Spleen (tissue), 13 donors: ENCODE data around the gene A4GALT. TPM values are rescaled to one million over a fixed set of nuclear protein-coding genes. Genes with fewer than 3 reads are reported as not detected.

Experiments
- DNase-seq: peaks from one replicate; pipeline ENCODE4 v3.0.0-alpha.2; 2020
- H3K27ac ChIP-seq, 8 donors: fragments of 200-600 bp; sonication (generic) in 7 of 8; 1 replicate in 4 of 8; 2 replicates in 4 of 8; pipeline versions ENCODE4 v1.5.0 to v1.8.0; 2016 to 2021; ENCODE audit warnings: inconsistent platforms in 4 of 8, mild to moderate bottlenecking in 4 of 8, moderate library complexity in 1 of 8
- H3K27me3 ChIP-seq, 7 donors: fragments of 200-600 bp; sonication (generic) in 6 of 7; replicated peaks in 1 of 7; 1 replicate in 4 of 7; 2 replicates in 3 of 7; pipeline versions ENCODE4 v1.5.0 to v1.8.0; 2016 to 2021; ENCODE audit warnings: inconsistent platforms in 3 of 7, mild to moderate bottlenecking in 1 of 7
- H3K36me3 ChIP-seq, 6 donors: fragments of 200-600 bp; sonication (generic) in 5 of 6; 1 replicate in 4 of 6; 2 replicates in 2 of 6; pipeline versions ENCODE4 v1.5.0 to v1.8.0; 2016 to 2021; ENCODE audit warnings: inconsistent platforms in 2 of 6
- H3K4me1 ChIP-seq, 6 donors: fragments of 200-600 bp; sonication (generic) in 5 of 6; 1 replicate in 3 of 6; 2 replicates in 3 of 6; pipeline versions ENCODE4 v1.5.0 to v1.8.0; 2016 to 2021; ENCODE audit warnings: inconsistent platforms in 3 of 6
- H3K4me3 ChIP-seq, 8 donors: fragments of 200-600 bp; sonication (generic) in 7 of 8; 1 replicate in 4 of 8; 2 replicates in 4 of 8; pipeline versions ENCODE4 v1.5.0 to v1.8.0; 2016 to 2021; ENCODE audit warnings: inconsistent platforms in 4 of 8, mild to moderate bottlenecking in 4 of 8, moderate library complexity in 2 of 8
- H3K9me3 ChIP-seq, 8 donors: fragments of 200-600 bp; sonication (generic) in 7 of 8; 1 replicate in 4 of 8; 2 replicates in 4 of 8; pipeline versions ENCODE4 v1.5.0 to v1.8.0; 2016 to 2021; ENCODE audit warnings: inconsistent platforms in 4 of 8
- CTCF ChIP-seq, 11 experiments: fragments of 200-600 bp in 7 of 11; fragments of 450-650 bp in 4 of 11; sonication (generic) in 4 of 11; IDR thresholded peaks in 8 of 11; conservative IDR thresholded peaks in 3 of 11; 1 replicate in 7 of 11; 2 replicates in 4 of 11; pipeline versions ENCODE4 v1.4.0 to v1.8.0; 2016 to 2021; ENCODE audit warnings: antibody characterized with exemption in 11 of 11, inconsistent platforms in 4 of 11, mild to moderate bottlenecking in 1 of 11
- POLR2A ChIP-seq, 3 donors: fragments of 450-650 bp; IDR thresholded peaks; one replicate each; pipeline ENCODE4 v1.5.1; 2017; ENCODE audit warnings: antibody characterized with exemption in 3 of 3, mild to moderate bottlenecking in 1 of 3
- POLR2AphosphoS5 ChIP-seq, 3 donors: sonication (generic); formaldehyde crosslinking; IDR thresholded peaks; one replicate each; pipeline ENCODE4 v1.5.1; 2017; ENCODE audit warnings: antibody characterized with exemption in 3 of 3
- WGBS, 5 donors: extraction: QIAGEN DNeasy Blood & Tissue Kit in 3 of 5; methylation state at CpG; one replicate each; pipeline versions ENCODE4 v1.1.5 to v1.1.7; 2013 to 2018; 5-methylcytosine and 5-hydroxymethylcytosine counted together
- intact Hi-C: fragments of 100-400 bp; cut with DNase I; formaldehyde crosslinking; loops from one replicate; pipeline ENCODE4 v1.15.0; 2023; ENCODE audit warnings: low total_unique reads
- long read RNA-seq, 2 donors: transcript quantifications; one replicate each; lab custom pipeline, GENCODE V29; 2026
- polyA plus RNA-seq, 3 donors: library from polyadenylated mRNA; stranded (reverse); fragments of 200-250 nt; gene quantifications; one replicate each; pipeline ENCODE4 v1.2.1, GENCODE V29; 2013
- total RNA-seq, 7 donors: library from RNA; depleted of rRNA in 3 of 7; stranded (reverse); fragments of >200 nt in 3 of 7; fragmentation: NEBNext Ultra II Directional in 4 of 7; extraction: Animal tissue kit (Norgen Biotek cat#: 25700) in 4 of 7; gene quantifications; one replicate each; pipeline versions ENCODE4 v1.1.0 to v1.2.1, GENCODE V29; 2016 to 2021
- donor health status: healthy with polysubstance abuse.
- donor health status: DM: no; HTN: no; CAD: no; lungs with moderate emphysema.
- donor health status: DM: no; HTN: no; CAD: no.
- donor health status: Bipolar disorder and iron deficiency.
- donor health status: healthy.
- donor health status: DM: no; HTN: no; CAD: no.
- donor health status: DM: yes; HTN: yes; CAD: no.

The A4GALT gene
- 10 to 100 TPM; 13.3 to 45.2 (median 23.1) TPM for total RNA-seq
- polyA plus RNA-seq = 10 to 100 TPM in 1 of 3 donors, 1 to 10 TPM in 2; 7.3 to 22.1 (median 9.0) TPM
- long read RNA-seq, donor 1, partial matches to known transcripts = 0 of 1 reads
- long read RNA-seq, donor 1, other reads (novel, unspliced or antisense) = 0 of 1 reads
- long read RNA-seq, donor 2, partial matches to known transcripts = 0 of 1 reads
- long read RNA-seq, donor 2, other reads (novel, unspliced or antisense) = 0 of 1 reads

GRCh38 chr22:42720263-42721044, at the start of gene A4GALT:
TSS of gene A4GALT (minus strand) at chr22:42720870. CDS start at chr22:42693951, 26,919 bp downstream.
- H3K27me3 ChIP-seq = peaks cover 0 to 73% (median 20%) of the 10 kb centered on the region in 7 donors
- DNase-seq = peak; percentile 83
- intact Hi-C loops = no loop called here
- peak within 1 kb of the TSS; percentile 63 to 91 (median 86) for H3K27ac ChIP-seq
- H3K9me3 ChIP-seq = no peaks in the 10 kb centered on the region
- H3K36me3 ChIP-seq = no peaks in the 10 kb centered on the region
- H3K4me1 ChIP-seq = peaks cover 17 to 60% (median 50%) of the 10 kb centered on the region in 6 donors
- WGBS, 5 donors = 0 to 2% (median 1%) methylated on average over 31 to 104 of the region's 104 CpGs
- H3K4me3 ChIP-seq = peak within 1 kb of the TSS; percentile 47 to 83 (median 60)
- TF ChIP-seq POLR2AphosphoS5 (IDR thresholded peaks at IDR 0.05) = peak in 1 of 3 donors; percentile 56
- peak in 1 of 11 experiments; percentile 4 for TF ChIP-seq CTCF (IDR thresholded peaks at IDR 0.05 in 8 of 11, conservative IDR thresholded peaks at IDR 0.05 in 3 of 11)
- TF ChIP-seq POLR2A (IDR thresholded peaks at IDR 0.05) = no peak

DNA sequence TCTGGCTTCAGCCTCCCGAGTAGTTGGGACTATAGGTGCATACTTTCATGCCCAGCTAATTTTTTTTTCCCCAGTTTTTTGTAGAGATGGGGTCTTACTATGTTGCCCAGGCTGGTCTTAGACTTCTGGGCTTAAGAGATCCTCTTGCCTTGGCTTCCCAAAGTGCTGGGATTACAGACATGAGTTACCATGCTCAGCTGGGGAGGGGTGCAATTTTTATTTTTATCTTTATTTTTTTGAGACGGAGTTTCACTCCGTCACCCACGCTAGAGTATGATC, 49.7 kb upstream of the A4GALT start:
- peaks cover 0 to 10% (median 0%) of the 10 kb centered on the region in 7 donors for H3K27me3 ChIP-seq
- no peaks in the 10 kb centered on the region for H3K36me3 ChIP-seq
- DNase-seq = no peak
- TF ChIP-seq CTCF (IDR thresholded peaks at IDR 0.05 in 8 of 11, conservative IDR thresholded peaks at IDR 0.05 in 3 of 11) (no peak), POLR2AphosphoS5 (IDR thresholded peaks at IDR 0.05) (no peak), POLR2A (IDR thresholded peaks at IDR 0.05) (no peak)
- no peaks in the 10 kb centered on the region for H3K9me3 ChIP-seq
- peaks cover 0 to 42% (median 27%) of the 10 kb centered on the region in 6 donors for H3K4me1 ChIP-seq
- H3K4me3 ChIP-seq = no peak overlapping the region
- 66 to 91% (median 82%) methylated on average over 4 of the region's 4 CpGs for WGBS, 5 donors
- intact Hi-C loops = no loop called here
- no peak overlapping the region for H3K27ac ChIP-seq

GRCh38 chr22:42769574-42770447, 49.1 kb upstream of the A4GALT start:
- peak overlapping the region in 3 of 8 donors; percentile 5 to 54 (median 12) for H3K4me3 ChIP-seq
- intact Hi-C loops = no loop called here
- peak; percentile 89 for DNase-seq
- TF ChIP-seq POLR2A (IDR thresholded peaks at IDR 0.05) (no peak), POLR2AphosphoS5 (IDR thresholded peaks at IDR 0.05) (peak; percentile 10 to 49 (median 39))
- 43 to 55% (median 49%) methylated on average over 25 to 50 of the region's 50 CpGs for WGBS, 5 donors
- no peaks in the 10 kb centered on the region for H3K36me3 ChIP-seq
- H3K27me3 ChIP-seq = peaks cover 0 to 10% (median 0%) of the 10 kb centered on the region in 7 donors
- H3K27ac ChIP-seq = peak overlapping the region in 1 of 8 donors; percentile 42
- peaks cover 0 to 42% (median 27%) of the 10 kb centered on the region in 6 donors for H3K4me1 ChIP-seq
- H3K9me3 ChIP-seq = no peaks in the 10 kb centered on the region

GRCh38 chr22:42769238-42769573, 48.5 kb upstream of the A4GALT start:
- Histone ChIP-seq H3K27me3 (peaks cover 0 to 10% (median 0%) of the 10 kb centered on the region in 7 donors), H3K27ac (peak overlapping the region in 1 of 8 donors; percentile 42), H3K4me1 (peaks cover 0 to 42% (median 27%) of the 10 kb centered on the region in 6 donors), H3K36me3 (no peaks in the 10 kb centered on the region), H3K9me3 (no peaks in the 10 kb centered on the region), H3K4me3 (no peak overlapping the region)
- TF ChIP-seq POLR2AphosphoS5 (IDR thresholded peaks at IDR 0.05) (no peak), POLR2A (IDR thresholded peaks at IDR 0.05) (no peak), CTCF (IDR thresholded peaks at IDR 0.05 in 8 of 11, conservative IDR thresholded peaks at IDR 0.05 in 3 of 11) (no peak)
- intact Hi-C loops = no loop called here
- no peak for DNase-seq
- WGBS, 5 donors = 82 to 89% (median 88%) methylated on average over 3 to 11 of the region's 11 CpGs
